ENCODE results near the gene OR2Z1. TPM values are rescaled to one million over a fixed set of nuclear protein-coding genes. Genes with fewer than 3 reads are reported as not detected.
A peak's percentile ranks its signal among the peaks of the same experiment; 100 is the strongest.

Gene OR2Z1
- total RNA-seq, 1 experiment from 2014 or later, result not detected

DNA sequence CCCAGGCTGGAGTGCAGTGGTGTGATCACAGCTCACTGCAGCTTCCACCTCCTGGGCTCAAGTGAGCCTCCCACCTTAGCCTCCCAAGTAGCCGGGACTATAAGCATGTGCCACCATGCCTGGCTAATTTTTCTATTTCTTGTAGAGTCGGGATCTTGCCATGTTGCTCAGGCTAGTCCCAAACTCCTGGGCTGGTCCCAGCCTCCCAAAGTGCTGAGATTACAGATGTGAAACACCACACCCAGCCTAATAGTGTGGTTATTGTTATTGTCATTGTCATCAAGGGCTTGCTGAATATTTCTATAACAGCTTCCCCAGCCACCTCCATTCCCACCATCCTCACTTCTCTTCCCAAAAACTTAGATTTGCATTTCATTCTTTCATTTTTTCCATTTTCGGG, 2.8 kb downstream of the OR2Z1 start:
- H3K27me3 ChIP-seq (ENCODE audit: control insufficient read depth, insufficient read depth, low read length), result no peaks in the 10 kb centered on the region
- BruUV-seq (replicated peaks), result no TSS peak
- no peaks in the 10 kb centered on the region for H3K4me1 ChIP-seq (ENCODE audit: control insufficient read depth, insufficient read depth, low read length)
- no peaks in the 10 kb centered on the region for H3K9me3 ChIP-seq (ENCODE audit: control insufficient read depth, insufficient read depth, low read depth, low read length)
- H3K4me3 ChIP-seq (ENCODE audit: low read depth in 2 of 2, low read length in 2 of 2), result no peak overlapping the region
- ChIA-PET CTCF (no interaction called here), POLR2A (no interaction called here)
- H3K36me3 ChIP-seq (ENCODE audit: control insufficient read depth, insufficient read depth, low read length), result no peaks in the 10 kb centered on the region
- DNase-seq (ENCODE audit: low read depth, low spot score) (no peak), ATAC-seq (no peak)
- H3K27ac ChIP-seq (ENCODE audit: low read length), result no peak overlapping the region
- in situ Hi-C loops (cut with HindIII; ENCODE audit: low pct_unique_long_range_greater_than_20kb, low sequenced_read_pairs), result no loop called here
- TF ChIP-seq, protein P1, sequence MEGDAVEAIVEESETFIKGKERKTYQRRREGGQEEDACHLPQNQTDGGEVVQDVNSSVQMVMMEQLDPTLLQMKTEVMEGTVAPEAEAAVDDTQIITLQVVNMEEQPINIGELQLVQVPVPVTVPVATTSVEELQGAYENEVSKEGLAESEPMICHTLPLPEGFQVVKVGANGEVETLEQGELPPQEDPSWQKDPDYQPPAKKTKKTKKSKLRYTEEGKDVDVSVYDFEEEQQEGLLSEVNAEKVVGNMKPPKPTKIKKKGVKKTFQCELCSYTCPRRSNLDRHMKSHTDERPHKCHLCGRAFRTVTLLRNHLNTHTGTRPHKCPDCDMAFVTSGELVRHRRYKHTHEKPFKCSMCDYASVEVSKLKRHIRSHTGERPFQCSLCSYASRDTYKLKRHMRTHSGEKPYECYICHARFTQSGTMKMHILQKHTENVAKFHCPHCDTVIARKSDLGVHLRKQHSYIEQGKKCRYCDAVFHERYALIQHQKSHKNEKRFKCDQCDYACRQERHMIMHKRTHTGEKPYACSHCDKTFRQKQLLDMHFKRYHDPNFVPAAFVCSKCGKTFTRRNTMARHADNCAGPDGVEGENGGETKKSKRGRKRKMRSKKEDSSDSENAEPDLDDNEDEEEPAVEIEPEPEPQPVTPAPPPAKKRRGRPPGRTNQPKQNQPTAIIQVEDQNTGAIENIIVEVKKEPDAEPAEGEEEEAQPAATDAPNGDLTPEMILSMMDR (IDR thresholded peaks at IDR 0.05), result no peak
- no peak for TF ChIP-seq POLR2AphosphoS5 (IDR thresholded peaks at IDR 0.05; ENCODE audit: low read depth, low read length)
- intact Hi-C loops (cut with micrococcal nuclease; ENCODE audit: unreplicated experiment), result no loop called here

DNA sequence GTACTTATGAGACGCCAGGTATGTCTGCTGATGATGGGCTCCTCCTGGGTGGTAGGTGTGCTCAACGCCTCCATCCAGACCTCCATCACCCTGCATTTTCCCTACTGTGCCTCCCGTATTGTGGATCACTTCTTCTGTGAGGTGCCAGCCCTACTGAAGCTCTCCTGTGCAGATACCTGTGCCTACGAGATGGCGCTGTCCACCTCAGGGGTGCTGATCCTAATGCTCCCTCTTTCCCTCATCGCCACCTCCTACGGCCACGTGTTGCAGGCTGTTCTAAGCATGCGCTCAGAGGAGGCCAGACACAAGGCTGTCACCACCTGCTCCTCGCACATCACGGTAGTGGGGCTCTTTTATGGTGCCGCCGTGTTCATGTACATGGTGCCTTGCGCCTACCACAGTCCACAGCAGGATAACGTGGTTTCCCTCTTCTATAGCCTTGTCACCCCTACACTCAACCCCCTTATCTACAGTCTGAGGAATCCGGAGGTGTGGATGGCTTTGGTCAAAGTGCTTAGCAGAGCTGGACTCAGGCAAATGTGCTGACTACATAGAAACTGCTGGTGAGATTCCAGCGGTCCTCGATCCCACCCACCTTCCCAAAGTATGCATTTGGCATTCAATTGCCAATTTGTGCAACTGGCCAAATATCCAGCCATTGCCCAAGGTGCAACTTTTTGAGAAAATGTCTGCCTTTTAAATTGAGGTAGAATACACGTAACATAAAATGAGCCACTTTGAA, 10.2 kb downstream of the OR2Z1 start:
- ChIA-PET POLR2A (no interaction called here), CTCF (no interaction called here)
- ATAC-seq (no peak), DNase-seq (ENCODE audit: low read depth, low spot score) (no peak)
- no peaks in the 10 kb centered on the region for H3K36me3 ChIP-seq (ENCODE audit: control insufficient read depth, insufficient read depth, low read length)
- no peak overlapping the region for H3K27ac ChIP-seq (ENCODE audit: low read length)
- intact Hi-C loops (cut with micrococcal nuclease; ENCODE audit: unreplicated experiment) (no loop called here), in situ Hi-C loops (cut with HindIII; ENCODE audit: low pct_unique_long_range_greater_than_20kb, low sequenced_read_pairs) (no loop called here)
- H3K27me3 ChIP-seq (ENCODE audit: control insufficient read depth, insufficient read depth, low read length), result no peaks in the 10 kb centered on the region
- BruUV-seq (replicated peaks), result no TSS peak
- TF ChIP-seq, protein P1 (IDR thresholded peaks at IDR 0.05), result no peak
- TF ChIP-seq POLR2AphosphoS5 (IDR thresholded peaks at IDR 0.05; ENCODE audit: low read depth, low read length) (no peak), TCF7L2 (IDR thresholded peaks at IDR 0.05; ENCODE audit: low read depth, low read length) (no peak)
- TF ChIP-seq, protein P2, sequence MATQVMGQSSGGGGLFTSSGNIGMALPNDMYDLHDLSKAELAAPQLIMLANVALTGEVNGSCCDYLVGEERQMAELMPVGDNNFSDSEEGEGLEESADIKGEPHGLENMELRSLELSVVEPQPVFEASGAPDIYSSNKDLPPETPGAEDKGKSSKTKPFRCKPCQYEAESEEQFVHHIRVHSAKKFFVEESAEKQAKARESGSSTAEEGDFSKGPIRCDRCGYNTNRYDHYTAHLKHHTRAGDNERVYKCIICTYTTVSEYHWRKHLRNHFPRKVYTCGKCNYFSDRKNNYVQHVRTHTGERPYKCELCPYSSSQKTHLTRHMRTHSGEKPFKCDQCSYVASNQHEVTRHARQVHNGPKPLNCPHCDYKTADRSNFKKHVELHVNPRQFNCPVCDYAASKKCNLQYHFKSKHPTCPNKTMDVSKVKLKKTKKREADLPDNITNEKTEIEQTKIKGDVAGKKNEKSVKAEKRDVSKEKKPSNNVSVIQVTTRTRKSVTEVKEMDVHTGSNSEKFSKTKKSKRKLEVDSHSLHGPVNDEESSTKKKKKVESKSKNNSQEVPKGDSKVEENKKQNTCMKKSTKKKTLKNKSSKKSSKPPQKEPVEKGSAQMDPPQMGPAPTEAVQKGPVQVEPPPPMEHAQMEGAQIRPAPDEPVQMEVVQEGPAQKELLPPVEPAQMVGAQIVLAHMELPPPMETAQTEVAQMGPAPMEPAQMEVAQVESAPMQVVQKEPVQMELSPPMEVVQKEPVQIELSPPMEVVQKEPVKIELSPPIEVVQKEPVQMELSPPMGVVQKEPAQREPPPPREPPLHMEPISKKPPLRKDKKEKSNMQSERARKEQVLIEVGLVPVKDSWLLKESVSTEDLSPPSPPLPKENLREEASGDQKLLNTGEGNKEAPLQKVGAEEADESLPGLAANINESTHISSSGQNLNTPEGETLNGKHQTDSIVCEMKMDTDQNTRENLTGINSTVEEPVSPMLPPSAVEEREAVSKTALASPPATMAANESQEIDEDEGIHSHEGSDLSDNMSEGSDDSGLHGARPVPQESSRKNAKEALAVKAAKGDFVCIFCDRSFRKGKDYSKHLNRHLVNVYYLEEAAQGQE (IDR thresholded peaks at IDR 0.05; ENCODE audit: insufficient read depth in 1 of 2, low read depth in 2 of 2, low read length in 1 of 2), result peak; percentile 84 to 90
- H3K4me3 ChIP-seq (ENCODE audit: low read depth in 2 of 2, low read length in 2 of 2), result no peak overlapping the region
- no peaks in the 10 kb centered on the region for H3K4me1 ChIP-seq (ENCODE audit: control insufficient read depth, insufficient read depth, low read length)
- no peaks in the 10 kb centered on the region for H3K9me3 ChIP-seq (ENCODE audit: control insufficient read depth, insufficient read depth, low read depth, low read length)
